Stimulated activated memory B cell treated with anti-CD40 and anti-IgM and Interleukin-4, amounts not matched to agents 10 μg/mL and 1 μg/mL and 100 μg/mL, for 72 hours (primary cell): ENCODE results near the gene KCMF1.

Experiments used
- ATAC-seq: fragments of 150-1000 bp; cut with Tn5 transposase; 2 replicates; pipeline ENCODE4 v1.10.0; 2021
- H3K27ac Mint-ChIP-seq: one replicate; pipeline ENCODE4 v1.8.0; 2022; ENCODE audit warnings: mild to moderate bottlenecking, mixed read lengths
- H3K27me3 Mint-ChIP-seq: one replicate; pipeline ENCODE4 v1.8.0; 2022; ENCODE audit warnings: mixed read lengths
- H3K36me3 Mint-ChIP-seq: one replicate; pipeline ENCODE4 v1.8.0; 2022; ENCODE audit warnings: mixed read lengths
- H3K4me1 Mint-ChIP-seq: one replicate; pipeline ENCODE4 v1.8.0; 2022; ENCODE audit warnings: mixed read lengths
- H3K4me3 Mint-ChIP-seq: one replicate; pipeline ENCODE4 v1.8.0; 2022; ENCODE audit warnings: mild to moderate bottlenecking, moderate library complexity, mixed read lengths
- H3K9me3 Mint-ChIP-seq: one replicate; pipeline ENCODE4 v1.8.0; 2022; ENCODE audit warnings: mixed read lengths

KCMF1 gene

DNA sequence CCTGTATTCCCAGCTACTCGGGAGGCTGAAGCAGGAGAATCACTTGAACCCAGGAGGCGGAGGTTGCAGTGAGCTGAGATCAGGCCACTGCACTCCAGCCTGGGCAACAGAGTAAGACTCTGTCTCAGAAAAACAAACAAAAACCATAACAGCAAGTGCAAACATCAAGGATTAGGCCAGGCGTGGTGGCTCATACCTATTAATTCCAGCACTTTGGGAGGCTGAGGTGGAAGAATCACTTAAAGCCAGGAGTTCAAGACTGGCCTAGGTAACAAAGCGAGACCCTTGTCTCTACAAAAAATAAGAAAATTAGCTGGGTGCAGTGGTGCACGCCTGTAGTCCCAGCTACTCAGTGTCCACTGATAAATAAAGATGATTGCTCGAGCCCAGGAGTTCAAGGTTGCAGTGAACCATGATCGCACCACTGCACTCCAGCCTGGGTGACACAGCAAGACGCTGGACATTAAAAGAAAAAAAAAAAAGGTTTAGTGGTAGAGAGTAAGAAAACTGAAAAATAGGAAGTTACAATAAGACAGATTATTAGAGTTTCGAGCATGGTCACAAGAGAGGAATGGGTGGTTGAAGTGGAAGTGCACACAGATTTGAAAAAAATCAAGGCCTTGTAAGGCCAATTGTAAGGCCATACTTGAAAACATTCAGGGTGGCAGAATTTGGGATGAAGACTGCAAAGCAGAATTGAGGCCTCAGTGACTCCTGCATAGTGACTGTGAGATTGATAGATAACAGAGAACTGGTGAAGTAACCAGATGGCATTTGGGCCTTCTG, 6.4 kb upstream of the KCMF1 start:
- peaks cover 2% of the 10 kb centered on the region for H3K9me3 Mint-ChIP-seq
- peak overlapping the region; percentile 75 for H3K27ac Mint-ChIP-seq
- H3K4me1 Mint-ChIP-seq: peaks cover 73% of the 10 kb centered on the region
- peak; percentile 44 for ATAC-seq
- peak overlapping the region; percentile 43 for H3K4me3 Mint-ChIP-seq
- H3K27me3 Mint-ChIP-seq: no peaks in the 10 kb centered on the region
- peaks cover 59% of the 10 kb centered on the region for H3K36me3 Mint-ChIP-seq

DNA sequence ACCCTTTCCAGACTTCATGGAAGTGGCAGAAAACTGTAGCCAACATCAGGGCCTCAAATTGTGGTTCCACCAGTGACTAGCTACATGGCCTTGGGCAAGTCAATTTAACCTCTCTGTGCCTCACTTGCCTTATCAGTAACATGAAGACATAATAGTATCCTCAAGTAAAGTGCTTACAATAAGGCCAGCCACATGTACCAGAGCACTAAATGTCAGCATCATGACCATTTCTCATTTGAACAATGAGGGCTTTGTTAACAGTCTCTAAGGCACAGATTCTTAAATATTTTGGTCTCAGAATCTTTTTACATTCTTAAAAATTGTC, 5.8 kb upstream of the KCMF1 start:
- H3K27ac Mint-ChIP-seq: peak overlapping the region; percentile 75
- H3K36me3 Mint-ChIP-seq: peaks cover 65% of the 10 kb centered on the region
- no peak for ATAC-seq
- H3K27me3 Mint-ChIP-seq: no peaks in the 10 kb centered on the region
- peaks cover 2% of the 10 kb centered on the region for H3K9me3 Mint-ChIP-seq
- no peak overlapping the region for H3K4me3 Mint-ChIP-seq
- H3K4me1 Mint-ChIP-seq: peaks cover 70% of the 10 kb centered on the region

DNA sequence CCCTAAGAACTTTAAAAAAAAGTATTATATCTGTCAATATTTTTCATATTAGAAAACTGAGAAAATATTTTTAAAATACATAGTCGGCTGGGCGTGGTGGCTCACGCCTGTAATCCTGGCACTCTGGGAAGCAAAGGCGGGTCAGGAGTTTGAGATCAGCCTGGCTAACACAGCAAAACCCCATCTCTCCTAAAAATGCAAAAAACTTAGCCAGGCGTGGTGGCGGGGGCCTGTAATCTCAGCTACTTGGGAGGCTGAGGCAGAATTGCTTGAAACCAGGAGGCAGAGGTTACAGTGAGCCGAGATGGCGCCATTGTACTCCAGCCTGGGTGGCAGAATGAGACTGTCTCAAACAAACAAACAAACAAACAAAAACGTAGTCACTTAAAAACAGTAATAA, 5.1 kb upstream of the KCMF1 start:
- Mint-ChIP-seq H3K4me1 (peaks cover 63% of the 10 kb centered on the region), H3K4me3 (no peak overlapping the region), H3K9me3 (peaks cover 2% of the 10 kb centered on the region), H3K27me3 (no peaks in the 10 kb centered on the region), H3K27ac (no peak overlapping the region), H3K36me3 (peaks cover 63% of the 10 kb centered on the region)
- ATAC-seq: no peak

DNA sequence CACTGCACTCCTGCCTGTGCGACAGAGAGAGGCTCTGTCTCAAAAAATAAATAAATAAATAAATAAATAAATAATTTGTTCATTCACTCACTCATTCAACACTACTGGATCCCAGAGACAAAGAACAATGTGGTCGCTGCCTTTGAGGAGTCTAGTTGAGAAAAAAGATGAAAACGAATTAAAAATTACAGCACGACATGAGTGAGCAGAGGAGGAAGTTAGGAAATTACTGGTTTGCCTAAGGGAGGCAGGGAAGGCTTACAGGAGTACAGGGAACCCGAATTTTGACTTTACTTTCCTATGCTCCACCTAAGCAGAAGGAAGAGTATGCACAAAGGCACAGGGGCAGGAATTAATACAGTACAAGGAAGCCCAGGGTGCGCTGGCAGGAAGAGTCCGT, 4.2 kb upstream of the KCMF1 start:
- H3K27ac Mint-ChIP-seq: no peak overlapping the region
- H3K4me1 Mint-ChIP-seq: peaks cover 54% of the 10 kb centered on the region
- ATAC-seq: no peak
- no peaks in the 10 kb centered on the region for H3K27me3 Mint-ChIP-seq
- H3K36me3 Mint-ChIP-seq: peaks cover 58% of the 10 kb centered on the region
- peaks cover 2% of the 10 kb centered on the region for H3K9me3 Mint-ChIP-seq
- H3K4me3 Mint-ChIP-seq: no peak overlapping the region

DNA sequence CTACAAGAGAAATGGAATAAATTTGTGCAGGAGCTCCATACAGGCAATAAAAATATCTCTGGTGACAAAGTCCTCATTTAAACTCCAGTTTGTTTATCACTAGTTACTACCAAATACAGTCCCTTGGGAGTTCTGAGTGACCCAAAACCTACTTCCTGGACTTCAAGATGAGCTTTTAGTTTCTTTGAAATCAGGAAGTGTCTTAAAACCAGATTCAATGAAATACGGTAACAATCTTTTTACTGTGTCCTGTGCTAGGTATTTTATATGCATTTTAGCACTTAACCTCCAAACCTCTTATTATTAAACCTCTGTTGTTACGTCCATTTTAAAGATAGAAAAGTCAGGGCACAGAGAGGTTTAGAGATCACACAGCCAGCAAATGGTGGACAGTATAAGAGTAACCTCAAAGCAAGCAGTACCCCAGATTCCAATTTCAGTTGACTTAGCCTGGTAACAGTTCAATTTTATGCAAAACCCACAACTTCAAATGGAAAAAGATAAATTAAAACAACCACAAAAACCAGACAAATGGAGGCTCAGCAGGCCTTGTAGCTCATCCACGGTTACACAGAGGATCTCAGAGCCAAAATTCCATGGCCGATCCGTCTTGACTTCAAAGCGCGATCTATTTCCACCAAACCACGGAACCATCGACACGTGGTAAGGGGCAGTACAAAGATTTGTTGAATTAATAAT, 1.3 kb upstream of the KCMF1 start:
- peaks cover 38% of the 10 kb centered on the region for H3K36me3 Mint-ChIP-seq
- H3K9me3 Mint-ChIP-seq: peaks cover 2% of the 10 kb centered on the region
- ATAC-seq: no peak
- H3K27ac Mint-ChIP-seq: peak overlapping the region; percentile 99
- peak overlapping the region; percentile 99 for H3K4me3 Mint-ChIP-seq
- no peaks in the 10 kb centered on the region for H3K27me3 Mint-ChIP-seq
- H3K4me1 Mint-ChIP-seq: peaks cover 57% of the 10 kb centered on the region

DNA sequence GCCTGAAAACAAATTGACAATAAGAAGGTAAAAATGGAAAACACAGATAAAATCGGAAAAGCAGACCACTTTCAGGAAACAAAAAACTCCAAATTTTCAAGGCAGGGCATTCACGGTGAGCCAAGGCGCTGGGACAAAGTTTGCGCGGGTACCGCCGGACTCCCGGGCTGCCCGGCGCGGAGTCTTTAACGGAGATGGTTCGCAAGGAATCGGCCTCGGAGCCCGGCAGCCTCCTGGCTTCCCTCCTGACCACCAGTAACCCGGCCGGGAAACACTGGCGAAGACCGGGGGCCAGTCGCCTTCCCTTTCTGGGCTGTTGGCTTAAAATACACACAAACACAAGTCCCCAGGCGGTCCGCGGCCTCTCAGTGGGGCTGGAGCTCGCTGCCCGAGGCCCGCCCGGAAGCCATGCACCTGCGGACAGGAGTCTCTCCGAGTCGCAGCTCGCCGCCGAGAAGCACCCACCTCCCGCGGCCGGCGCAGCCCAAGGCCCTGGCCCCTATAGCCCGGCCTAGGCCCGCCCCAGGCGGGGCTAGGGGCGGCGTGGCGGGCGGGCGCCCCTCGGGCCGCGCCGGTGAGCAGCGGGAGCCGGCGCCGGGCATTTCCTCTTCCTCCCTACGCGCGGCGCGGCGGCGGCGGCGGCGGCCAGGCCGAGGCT, 622 bp upstream of the KCMF1 start:
- peaks cover 33% of the 10 kb centered on the region for H3K36me3 Mint-ChIP-seq
- H3K27me3 Mint-ChIP-seq: no peaks in the 10 kb centered on the region
- peaks cover 51% of the 10 kb centered on the region for H3K4me1 Mint-ChIP-seq

DNA sequence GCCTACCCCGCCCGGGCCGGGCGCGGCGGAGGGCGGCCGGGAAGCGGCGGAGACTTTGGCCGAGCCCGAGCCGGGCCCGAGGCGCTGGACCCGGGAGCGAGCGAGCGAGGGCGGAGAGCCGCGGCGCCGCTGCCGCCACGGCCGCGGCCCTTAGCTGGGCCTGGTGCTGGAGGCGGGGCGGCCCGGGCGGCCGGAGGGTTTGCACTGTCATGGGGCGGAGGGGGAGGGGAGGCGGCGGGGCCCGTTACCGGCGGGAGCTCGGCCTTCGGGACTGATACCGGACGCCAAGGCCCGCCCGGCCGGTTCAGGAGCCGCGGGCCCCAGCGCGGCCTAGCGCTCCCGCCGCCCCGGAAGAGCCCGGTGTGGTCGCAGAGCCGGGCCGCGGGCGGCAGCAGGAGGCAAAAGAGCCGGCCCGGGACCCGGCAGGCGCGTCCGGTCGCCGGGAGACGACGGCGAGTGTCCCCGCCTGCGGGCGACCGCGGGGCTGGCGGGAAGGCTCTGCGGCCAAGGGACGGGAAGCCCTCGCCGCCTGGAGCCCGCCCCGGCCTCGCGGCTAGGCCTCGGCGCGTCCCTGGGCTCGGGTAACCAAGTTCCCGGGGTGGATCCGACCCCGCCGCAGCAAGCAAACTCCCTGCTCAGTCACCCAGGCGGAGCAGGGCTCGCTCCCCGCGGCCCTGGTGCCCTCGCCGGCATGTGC, 697 bp downstream of the KCMF1 start:
- ATAC-seq: peak; percentile 68
- Mint-ChIP-seq H3K36me3 (peaks cover 24% of the 10 kb centered on the region), H3K4me1 (peaks cover 49% of the 10 kb centered on the region)

More for the DNA sequence above, 622 bp upstream of the KCMF1 start:
- peak overlapping the region; percentile 99 for H3K27ac Mint-ChIP-seq
- no peaks in the 10 kb centered on the region for H3K9me3 Mint-ChIP-seq
- peak overlapping the region; percentile 99 for H3K4me3 Mint-ChIP-seq
- peak; percentile 80 for ATAC-seq

DNA sequence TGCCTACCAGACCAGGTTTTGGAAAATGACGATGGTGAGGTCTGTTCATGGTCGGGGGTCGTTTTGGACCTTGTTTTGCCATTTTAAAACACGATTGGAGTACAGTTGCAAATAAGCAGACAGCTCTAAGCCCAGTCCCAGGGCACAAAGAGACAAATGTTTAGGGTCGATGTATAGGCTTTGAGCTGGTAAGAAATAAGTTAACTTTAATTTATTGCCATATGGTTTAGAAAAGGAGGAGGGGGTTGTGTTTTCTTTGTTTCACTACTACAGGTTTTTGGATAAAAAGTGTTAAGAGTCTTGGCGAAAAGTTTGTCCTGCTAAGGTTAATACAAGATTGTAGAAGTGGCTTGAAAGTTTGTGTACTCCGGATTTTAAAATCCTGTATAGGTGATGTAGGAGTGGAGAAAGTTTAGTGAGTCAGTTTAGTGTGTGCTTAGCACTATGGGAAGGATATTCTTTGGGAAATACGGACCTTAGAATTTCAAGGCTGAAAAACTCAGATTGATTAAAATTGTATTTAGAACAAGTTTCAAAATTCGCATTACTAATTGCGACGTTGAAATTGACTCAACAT, 1.3 kb downstream of the KCMF1 start:
- H3K27me3 Mint-ChIP-seq: no peaks in the 10 kb centered on the region
- peaks cover 25% of the 10 kb centered on the region for H3K36me3 Mint-ChIP-seq
- no peaks in the 10 kb centered on the region for H3K9me3 Mint-ChIP-seq
- H3K27ac Mint-ChIP-seq: peak overlapping the region; percentile 86
- peaks cover 51% of the 10 kb centered on the region for H3K4me1 Mint-ChIP-seq
- peak overlapping the region; percentile 83 for H3K4me3 Mint-ChIP-seq
- no peak for ATAC-seq

More for the DNA sequence above, 697 bp downstream of the KCMF1 start:
- Mint-ChIP-seq H3K9me3 (no peaks in the 10 kb centered on the region), H3K27ac (peak overlapping the region; percentile 86), H3K27me3 (no peaks in the 10 kb centered on the region), H3K4me3 (peak overlapping the region; percentile 83)

DNA sequence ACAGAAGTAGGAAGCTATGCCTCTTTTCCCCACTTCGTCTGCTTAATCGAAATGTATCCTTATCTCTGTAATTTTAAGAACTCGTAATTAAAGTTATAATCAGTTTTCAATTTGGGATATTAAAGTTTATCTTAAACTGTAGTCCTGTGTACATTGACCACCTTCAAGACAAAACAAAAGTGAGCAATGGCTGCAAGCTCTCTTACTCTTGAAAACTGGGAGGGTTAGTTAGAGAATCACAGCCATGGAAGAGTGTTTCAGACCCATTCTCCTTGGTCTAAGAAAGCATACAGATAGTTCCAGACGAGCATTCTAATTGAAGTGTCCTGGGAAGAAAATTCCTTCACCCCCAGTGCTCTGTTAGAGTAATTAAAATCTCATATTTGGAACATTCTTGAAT, 2.0 kb downstream of the KCMF1 start:
- Mint-ChIP-seq H3K27me3 (no peaks in the 10 kb centered on the region), H3K9me3 (no peaks in the 10 kb centered on the region), H3K4me3 (peak overlapping the region; percentile 51), H3K27ac (peak overlapping the region; percentile 86), H3K36me3 (peaks cover 27% of the 10 kb centered on the region), H3K4me1 (peaks cover 55% of the 10 kb centered on the region)
- ATAC-seq: no peak

DNA sequence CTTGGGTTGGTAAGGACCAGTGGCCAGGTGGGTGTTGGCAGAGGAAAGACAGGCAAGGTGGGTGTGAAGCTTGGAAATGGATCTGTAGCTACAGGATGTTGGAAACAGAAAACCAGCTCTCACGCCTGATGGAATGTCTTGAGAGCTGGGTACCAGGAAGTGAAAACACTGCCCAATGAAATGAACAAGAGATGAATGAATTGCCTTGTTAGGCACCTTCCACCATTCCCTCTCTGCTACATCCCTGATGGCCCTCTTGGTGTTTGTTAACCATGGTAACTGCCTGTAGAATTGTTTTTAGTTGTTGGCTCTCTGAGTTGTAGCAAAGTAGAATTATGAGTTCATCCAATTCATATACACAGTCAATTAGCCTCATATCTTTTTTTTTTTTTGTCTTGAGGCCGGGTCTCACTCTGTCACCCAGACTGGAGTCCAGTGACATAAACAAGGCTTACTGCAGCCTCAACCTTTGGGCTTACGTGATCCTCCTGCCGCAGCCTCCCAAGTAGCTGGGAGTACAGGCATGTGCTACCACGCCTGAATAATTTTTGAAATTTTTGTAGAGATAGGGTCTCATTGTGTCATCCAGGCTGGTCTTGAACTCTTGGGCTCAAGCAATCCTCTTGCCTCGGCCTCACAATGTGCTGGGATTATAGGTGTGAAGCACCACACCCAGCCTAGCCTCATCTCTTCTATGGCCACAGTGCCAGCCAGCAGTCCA, 9.5 kb downstream of the KCMF1 start:
- Mint-ChIP-seq H3K4me1 (peaks cover 54% of the 10 kb centered on the region), H3K9me3 (no peaks in the 10 kb centered on the region), H3K27ac (peak overlapping the region; percentile 53), H3K27me3 (no peaks in the 10 kb centered on the region), H3K4me3 (no peak overlapping the region), H3K36me3 (peaks cover 23% of the 10 kb centered on the region)
- no peak for ATAC-seq

DNA sequence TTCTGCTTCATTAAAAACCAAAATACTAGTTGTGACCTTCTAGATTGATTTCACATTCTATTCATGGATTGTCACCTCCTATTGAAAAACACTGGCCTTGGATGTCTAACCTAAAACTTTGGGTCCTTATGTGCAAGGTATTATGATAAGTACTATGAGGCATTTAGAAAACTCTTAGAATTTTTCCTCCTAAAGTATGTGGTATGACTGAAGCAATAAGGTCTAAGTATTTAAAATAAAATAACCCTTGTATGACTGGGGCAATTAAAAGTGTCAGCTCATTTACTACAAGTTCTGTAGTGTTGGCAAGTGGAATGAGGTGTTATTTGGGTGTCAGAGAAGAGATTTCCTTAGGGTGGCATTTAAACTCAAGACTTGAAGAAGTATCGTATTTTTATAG, 15.1 kb downstream of the KCMF1 start:
- Mint-ChIP-seq H3K4me3 (no peak overlapping the region), H3K27ac (no peak overlapping the region), H3K9me3 (no peaks in the 10 kb centered on the region), H3K36me3 (peaks cover 11% of the 10 kb centered on the region), H3K4me1 (peaks cover 54% of the 10 kb centered on the region), H3K27me3 (no peaks in the 10 kb centered on the region)
- ATAC-seq: no peak

DNA sequence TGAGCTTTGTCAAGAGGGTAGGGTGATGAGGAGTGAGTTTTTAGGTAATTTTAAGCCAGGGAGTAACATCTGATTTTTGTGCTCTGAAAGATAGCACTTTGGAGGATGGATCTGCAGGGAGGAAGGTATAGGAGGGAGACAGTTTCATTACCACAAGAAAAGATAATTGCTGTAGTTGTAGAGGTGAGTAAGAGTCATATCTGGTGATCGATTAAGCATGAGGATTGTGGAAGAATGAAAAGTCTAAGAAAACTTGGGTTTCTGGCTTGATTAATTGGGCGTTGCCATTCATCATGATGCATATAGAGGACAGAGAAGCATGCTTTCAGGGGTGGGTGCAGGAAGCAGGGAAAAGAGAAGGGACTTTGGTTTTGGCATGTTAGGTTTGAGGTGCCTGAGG, 18.5 kb downstream of the KCMF1 start:
- no peak for ATAC-seq
- Mint-ChIP-seq H3K36me3 (peaks cover 5% of the 10 kb centered on the region), H3K27ac (no peak overlapping the region), H3K4me1 (peaks cover 38% of the 10 kb centered on the region), H3K4me3 (no peak overlapping the region), H3K27me3 (no peaks in the 10 kb centered on the region), H3K9me3 (no peaks in the 10 kb centered on the region)

DNA sequence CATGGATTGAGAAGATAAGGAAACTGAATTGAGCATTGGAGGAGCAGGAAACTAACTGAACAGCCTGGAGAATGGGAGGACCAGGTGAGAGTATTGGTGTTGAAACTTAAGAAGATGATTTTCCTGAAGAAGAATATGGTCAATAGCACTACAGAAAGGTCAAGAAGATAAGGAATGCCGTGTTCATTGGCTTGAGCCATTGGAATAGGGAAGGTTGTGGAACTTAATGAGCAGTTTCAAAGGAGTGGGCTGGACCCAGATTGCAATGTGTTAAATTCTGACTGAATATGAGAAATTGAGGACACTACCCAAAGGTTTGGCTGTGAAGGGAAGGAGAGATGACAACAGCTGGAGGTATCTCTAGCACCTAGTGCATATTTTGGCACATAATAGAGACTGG, 19.0 kb downstream of the KCMF1 start:
- Mint-ChIP-seq H3K4me1 (peaks cover 34% of the 10 kb centered on the region), H3K9me3 (no peaks in the 10 kb centered on the region), H3K4me3 (no peak overlapping the region), H3K36me3 (peaks cover 5% of the 10 kb centered on the region), H3K27ac (no peak overlapping the region), H3K27me3 (no peaks in the 10 kb centered on the region)
- ATAC-seq: no peak

DNA sequence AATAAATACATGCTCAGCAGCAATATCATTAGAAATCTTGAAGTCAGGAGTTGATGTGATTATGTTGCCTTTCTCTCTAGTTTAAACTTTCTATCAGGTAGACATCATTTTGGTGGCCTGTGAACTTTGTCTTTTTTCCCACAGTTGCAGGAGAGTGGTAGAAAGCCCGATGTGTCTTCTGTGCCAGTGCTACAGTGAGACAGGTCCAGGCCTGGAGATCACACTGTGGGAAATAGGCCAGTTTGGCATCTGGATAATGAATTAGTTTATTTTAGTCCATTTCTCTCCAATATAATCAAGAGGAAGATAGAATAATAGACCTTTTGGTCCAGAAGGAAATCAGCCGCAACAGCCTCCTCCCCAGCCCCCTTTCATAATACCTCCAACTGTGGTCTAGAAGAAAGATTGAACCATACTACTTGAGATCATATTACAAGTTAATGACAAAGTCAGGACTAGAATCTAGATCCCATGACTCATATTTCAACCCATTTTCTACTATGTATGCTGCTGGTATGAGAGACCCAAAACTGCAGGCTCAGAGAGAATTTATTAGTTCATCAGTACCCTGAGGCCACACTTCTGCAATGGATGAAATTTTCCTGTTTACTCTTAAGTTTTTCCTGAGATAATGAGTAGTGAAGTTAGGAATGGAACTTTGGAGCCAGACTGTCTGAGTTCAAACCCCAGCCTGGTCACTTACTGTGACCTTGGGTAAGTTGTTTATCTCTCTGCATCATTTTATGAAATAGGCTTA, 20.6 kb downstream of the KCMF1 start:
- Mint-ChIP-seq H3K4me1 (peaks cover 34% of the 10 kb centered on the region), H3K27me3 (no peaks in the 10 kb centered on the region), H3K27ac (no peak overlapping the region), H3K36me3 (no peaks in the 10 kb centered on the region), H3K9me3 (no peaks in the 10 kb centered on the region), H3K4me3 (no peak overlapping the region)
- ATAC-seq: no peak
